Gastrocnemius medialis (tissue), 4 donors: ENCODE results near the gene PRKG1.

Source experiments
- CTCF ChIP-seq, 5 experiments: fragments of 450-650 bp in 3 of 5; fragments of 200-600 bp in 2 of 5; sonication (generic) in 2 of 5; IDR thresholded peaks in 4 of 5; conservative IDR thresholded peaks in 1 of 5; 1 replicate in 4 of 5; 2 replicates in 1 of 5; pipeline ENCODE4 v1.5.1; 2016 to 2019; ENCODE audit warnings: antibody characterized with exemption in 5 of 5, mild to moderate bottlenecking in 3 of 5, moderate library complexity in 3 of 5
- POLR2A ChIP-seq, 2 donors: fragments of 450-650 bp; IDR thresholded peaks; one replicate each; pipeline ENCODE4 v1.6.1; 2017; ENCODE audit warnings: antibody characterized with exemption in 2 of 2, mild to moderate bottlenecking in 2 of 2, moderate library complexity in 2 of 2

GRCh38 chr10:52334595-52334994, 1260.3 kb downstream of the PRKG1 start:
- TF ChIP-seq CTCF (IDR thresholded peaks at IDR 0.05 in 4 of 5, conservative IDR thresholded peaks at IDR 0.05 in 1 of 5) (no peak), POLR2A (IDR thresholded peaks at IDR 0.05) (no peak)
